Heart right ventricle (tissue), 16 donors: ENCODE data around the gene CYREN. TPM values are rescaled to one million over a fixed set of nuclear protein-coding genes. Genes with fewer than 3 reads are reported as not detected.

ENCODE experiments used
- ATAC-seq, 8 donors: fragments of 200-7000 bp; cut with Tn5 transposase; one replicate each; pipeline ENCODE4 v1.9.1; 2020; ENCODE audit warnings: mild to moderate bottlenecking in 8 of 8, moderate library complexity in 8 of 8, moderate number of reproducible peaks in 1 of 8
- DNase-seq, 2 donors: peaks; one replicate each; pipeline ENCODE4 v3.0.0-alpha.2; 2020
- H3K27ac ChIP-seq, 10 donors: fragments of 200-600 bp; sonication (generic) in 2 of 10; one replicate each; pipeline versions ENCODE4 v1.5.0 to v1.8.0; 2020 to 2022; ENCODE audit warnings: mild to moderate bottlenecking in 3 of 10
- H3K27me3 ChIP-seq, 7 donors: fragments of 200-600 bp; one replicate each; pipeline ENCODE4 v1.8.0; 2021 to 2022; ENCODE audit warnings: mild to moderate bottlenecking in 2 of 7
- H3K36me3 ChIP-seq, 9 donors: fragments of 200-600 bp; sonication (generic) in 1 of 9; one replicate each; pipeline versions ENCODE4 v1.5.0 to v1.8.0; 2020 to 2022; ENCODE audit warnings: mild to moderate bottlenecking in 2 of 9
- H3K4me1 ChIP-seq, 9 donors: fragments of 200-600 bp; sonication (generic) in 1 of 9; one replicate each; pipeline versions ENCODE4 v1.5.0 to v1.8.0; 2020 to 2022; ENCODE audit warnings: mild to moderate bottlenecking in 4 of 9
- H3K4me3 ChIP-seq, 10 donors: fragments of 200-600 bp; sonication (generic) in 2 of 10; one replicate each; pipeline versions ENCODE4 v1.5.0 to v1.8.0; 2020 to 2022; ENCODE audit warnings: mild to moderate bottlenecking in 7 of 10, moderate library complexity in 2 of 10
- H3K9me3 ChIP-seq, 11 donors: fragments of 200-600 bp in 10 of 11; sonication (generic) in 2 of 11; one replicate each; pipeline versions ENCODE4 v1.5.0 to v1.8.0; 2013 to 2022; ENCODE audit warnings: mild to moderate bottlenecking in 2 of 11, control low read depth in 1 of 11, moderate library complexity in 1 of 11
- WGBS, 2 donors: extraction: QIAGEN DNeasy Blood & Tissue Kit; methylation state at CpG; one replicate each; pipeline ENCODE4 v1.1.7; 2013; ENCODE audit warnings: inconsistent platforms in 1 of 2; 5-methylcytosine and 5-hydroxymethylcytosine counted together
- intact Hi-C, 10 donors: fragments of 100-400 bp; cut with DNase I; formaldehyde crosslinking; loops; one replicate each; pipeline versions ENCODE4 v1.11.1 to v1.14.2; 2022
- polyA plus RNA-seq, 2 donors: library from polyadenylated mRNA; stranded (reverse); fragments of 200-250 nt; gene quantifications; one replicate each; pipeline ENCODE4 v1.2.3, GENCODE V29; 2013
- total RNA-seq, 10 donors: library from RNA; stranded (reverse); fragmentation: NEBNext Ultra II Directional in 3 of 10; extraction: Animal tissue kit (Norgen Biotek cat#: 25700) in 3 of 10; gene quantifications; one replicate each; pipeline versions ENCODE4 v1.2.1 to v1.2.4, GENCODE V29; 2021 to 2023
- TF ChIP-seq, protein P1 (sequence below), 9 donors: fragments of 200-600 bp; sonication (generic) in 2 of 9; IDR thresholded peaks; one replicate each; pipeline versions ENCODE4 v1.5.0 to v1.8.0; 2021 to 2022; ENCODE audit warnings: antibody characterized with exemption in 9 of 9, mild to moderate bottlenecking in 5 of 9, moderate library complexity in 1 of 9
- donor health status: Arrhythmogenic right ventricular cardiomyopathy.
- donor health status: ischemic (EF 13 %, LVEDD 7.1; RV severe dilation, severe dysfunction).
- donor health status: healthy with polysubstance abuse.
- donor health status: DM: no; HTN: yes; CAD: no.
- donor health status: DM: no; HTN: no; CAD: no.
- donor health status: ischemic (EF 25% LVEDD 6.9; RV normal size, moderate dysfunction).
- donor health status: ischemic (EF 25% LVEDD 5.7; RV mildly dilated, moderate dysfunction).
- donor health status: healthy.
- donor health status: DM: yes; HTN: yes; CAD: no.
- donor health status: Ischemic cardiomyopathy.
- donor health status: ischemic (EF 35%, LVEDD 5.7; RV mildly dilated, moderate dysfunction).
- donor health status: nonischemic (EF 11% LVEDD 7.7; RV severe dilation, severe dysfunction).
- donor health status: DM: yes; HTN: yes; CAD: no.
- donor health status: PGD.
- donor health status: ischemic (EF 29% LVEDD 5.4; RV normal size, mild dysfunction).
- donor health status: nonischemic (EF 23%, LVEDD 6.1; RV moderate dilation, normal function).

Gene CYREN
- total and polyA plus RNA-seq, 12 donors = 16.0 to 33.3 (median 22.6) TPM

DNA sequence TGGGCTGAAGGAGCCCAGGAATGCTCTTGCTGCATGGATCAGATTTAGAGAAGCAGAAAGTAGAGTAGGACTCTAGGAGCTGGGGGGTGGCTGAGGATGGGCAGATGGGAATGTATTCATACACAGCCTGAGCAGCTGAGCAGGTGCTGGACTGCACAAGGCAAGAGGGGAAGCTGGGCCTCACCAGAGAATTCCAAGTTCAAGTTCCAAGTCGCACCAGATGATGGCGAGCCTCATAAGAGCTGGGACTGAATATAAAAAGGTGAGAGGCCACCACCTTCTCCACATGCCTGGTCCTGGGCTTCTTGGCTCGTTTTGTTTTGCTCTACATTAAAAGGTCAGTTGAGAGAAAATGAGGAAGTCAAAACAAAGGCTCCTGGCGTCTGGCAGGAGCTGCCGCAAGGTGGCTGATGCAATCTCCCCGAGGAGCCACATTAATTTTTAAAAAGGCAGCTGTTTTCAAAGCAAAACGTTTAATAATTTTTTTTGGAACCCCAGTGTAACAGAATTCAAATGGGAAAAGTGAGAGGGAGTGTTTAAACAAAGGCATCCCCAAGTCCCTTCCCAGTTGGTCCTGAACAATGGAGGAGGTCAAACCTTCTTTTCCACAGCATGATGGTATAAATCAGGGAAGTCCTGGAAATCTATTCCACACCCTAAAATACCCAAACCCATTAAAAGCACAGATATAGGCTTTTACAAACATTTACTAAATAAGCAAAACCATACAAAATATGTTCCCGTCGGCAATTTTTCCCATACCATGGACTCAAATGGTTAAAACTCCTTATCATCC, 9.5 kb downstream of the CYREN start:
- ATAC-seq = peak in 7 of 8 donors; percentile 20 to 59 (median 38)
- intact Hi-C loops = loop anchor here in 5 of 10 donors (5.0 to 10.0 kb wide), 5 partner anchors 166 to 514 kb away; partner anchors contain the start of genes AGBL3 (in 1 of the 5) and BPGM (in 1 of the 5)
- Histone ChIP-seq H3K27ac (peak overlapping the region; percentile 23 to 88 (median 80)), H3K36me3 (peaks cover 0 to 62% (median 10%) of the 10 kb centered on the region in 9 donors), H3K9me3 (peaks cover 0 to 10% (median 7%) of the 10 kb centered on the region in 11 donors), H3K4me1 (peaks cover 26 to 81% (median 74%) of the 10 kb centered on the region in 9 donors), H3K27me3 (no peaks in the 10 kb centered on the region), H3K4me3 (peak overlapping the region in 1 of 10 donors; percentile 20)
- 56 to 71% methylated on average over 9 of the region's 9 CpGs for WGBS, 2 donors
- TF ChIP-seq, protein P1, sequence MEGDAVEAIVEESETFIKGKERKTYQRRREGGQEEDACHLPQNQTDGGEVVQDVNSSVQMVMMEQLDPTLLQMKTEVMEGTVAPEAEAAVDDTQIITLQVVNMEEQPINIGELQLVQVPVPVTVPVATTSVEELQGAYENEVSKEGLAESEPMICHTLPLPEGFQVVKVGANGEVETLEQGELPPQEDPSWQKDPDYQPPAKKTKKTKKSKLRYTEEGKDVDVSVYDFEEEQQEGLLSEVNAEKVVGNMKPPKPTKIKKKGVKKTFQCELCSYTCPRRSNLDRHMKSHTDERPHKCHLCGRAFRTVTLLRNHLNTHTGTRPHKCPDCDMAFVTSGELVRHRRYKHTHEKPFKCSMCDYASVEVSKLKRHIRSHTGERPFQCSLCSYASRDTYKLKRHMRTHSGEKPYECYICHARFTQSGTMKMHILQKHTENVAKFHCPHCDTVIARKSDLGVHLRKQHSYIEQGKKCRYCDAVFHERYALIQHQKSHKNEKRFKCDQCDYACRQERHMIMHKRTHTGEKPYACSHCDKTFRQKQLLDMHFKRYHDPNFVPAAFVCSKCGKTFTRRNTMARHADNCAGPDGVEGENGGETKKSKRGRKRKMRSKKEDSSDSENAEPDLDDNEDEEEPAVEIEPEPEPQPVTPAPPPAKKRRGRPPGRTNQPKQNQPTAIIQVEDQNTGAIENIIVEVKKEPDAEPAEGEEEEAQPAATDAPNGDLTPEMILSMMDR (IDR thresholded peaks at IDR 0.05) = peak in 4 of 9 donors; percentile 13 to 30 (median 26)
- DNase-seq = peak in 1 of 2 donors; percentile 40

GRCh38 chr7:135160098-135160857, 10.2 kb downstream of the CYREN start:
- TF ChIP-seq, protein P1 (IDR thresholded peaks at IDR 0.05) = no peak
- Histone ChIP-seq H3K9me3 (peaks cover 0 to 17% (median 14%) of the 10 kb centered on the region in 11 donors), H3K4me3 (peak overlapping the region in 1 of 10 donors; percentile 20), H3K27me3 (no peaks in the 10 kb centered on the region), H3K27ac (peak overlapping the region; percentile 18 to 88 (median 80)), H3K4me1 (peaks cover 26 to 73% (median 66%) of the 10 kb centered on the region in 9 donors), H3K36me3 (peaks cover 0 to 58% (median 9%) of the 10 kb centered on the region in 9 donors)
- WGBS, 2 donors = 57 to 66% methylated on average over 5 of the region's 5 CpGs
- DNase-seq (peak in 1 of 2 donors; percentile 41), ATAC-seq (peak in 7 of 8 donors; percentile 25 to 73 (median 63))
- intact Hi-C loops = loop anchor here in 5 of 10 donors (5.0 to 10.0 kb wide), 5 partner anchors 165 to 513 kb away; partner anchors contain the start of genes AGBL3 (in 1 of the 5) and BPGM (in 1 of the 5)

DNA sequence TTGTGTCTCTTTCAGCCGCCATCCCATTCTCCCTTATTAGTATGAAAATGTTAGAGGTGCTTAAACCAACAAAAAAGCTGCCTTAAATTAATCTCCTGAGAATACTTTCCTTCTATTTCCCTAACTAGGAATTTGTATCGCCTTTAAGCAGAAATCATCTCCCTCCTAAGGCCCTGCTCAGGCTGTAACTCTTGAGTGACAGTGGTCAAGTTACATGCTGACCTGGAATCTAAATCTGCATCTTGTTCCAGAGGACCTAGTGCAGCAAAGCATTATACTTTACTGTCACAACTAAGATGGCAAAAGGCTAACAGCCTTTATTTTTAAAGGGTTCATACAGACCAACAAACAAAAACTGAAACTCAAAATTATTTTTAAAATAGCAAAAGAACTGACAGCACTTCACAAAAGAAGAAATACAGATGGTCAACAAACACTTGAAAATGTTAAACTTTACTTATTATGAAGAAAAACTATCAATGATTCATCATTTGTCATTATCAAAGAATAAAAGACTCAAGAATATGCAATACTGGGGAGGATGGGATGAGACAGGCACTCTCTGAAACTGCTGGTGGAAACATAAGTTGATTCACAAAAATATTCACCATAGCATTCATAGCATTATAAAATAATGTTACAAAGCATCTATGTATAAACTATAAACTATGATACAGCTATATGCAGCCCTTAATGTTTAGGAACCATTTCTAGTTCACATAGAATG, 11.0 kb downstream of the CYREN start:
- no peak for DNase-seq
- WGBS, 2 donors = 72 to 88% methylated on average over 2 of the region's 2 CpGs
- intact Hi-C loops = loop anchor here in 5 of 10 donors (5.0 to 10.0 kb wide), 5 partner anchors 165 to 512 kb away; partner anchors contain the start of genes AGBL3 (in 1 of the 5) and BPGM (in 1 of the 5)
- ATAC-seq = no peak
- Histone ChIP-seq H3K4me3 (no peak overlapping the region), H3K9me3 (peaks cover 0 to 25% (median 16%) of the 10 kb centered on the region in 11 donors), H3K27ac (peak overlapping the region; percentile 35 to 88 (median 80)), H3K36me3 (peaks cover 0 to 54% (median 3%) of the 10 kb centered on the region in 9 donors), H3K27me3 (no peaks in the 10 kb centered on the region), H3K4me1 (peaks cover 22 to 66% (median 58%) of the 10 kb centered on the region in 9 donors)
- TF ChIP-seq, protein P1 (IDR thresholded peaks at IDR 0.05) = no peak
